Heart right ventricle (tissue), 16 donors: ENCODE measurements around the gene STK24. TPM values are rescaled to one million over a fixed set of nuclear protein-coding genes. Genes with fewer than 3 reads are reported as not detected.

Experiments
- ATAC-seq, 8 donors: fragments of 200-7000 bp; cut with Tn5 transposase; one replicate each; pipeline ENCODE4 v1.9.1; 2020; ENCODE audit warnings: mild to moderate bottlenecking in 8 of 8, moderate library complexity in 8 of 8, moderate number of reproducible peaks in 1 of 8
- DNase-seq, 2 donors: peaks; one replicate each; pipeline ENCODE4 v3.0.0-alpha.2; 2020
- H3K27ac ChIP-seq, 10 donors: fragments of 200-600 bp; sonication (generic) in 2 of 10; one replicate each; pipeline versions ENCODE4 v1.5.0 to v1.8.0; 2020 to 2022; ENCODE audit warnings: mild to moderate bottlenecking in 3 of 10
- H3K27me3 ChIP-seq, 7 donors: fragments of 200-600 bp; one replicate each; pipeline ENCODE4 v1.8.0; 2021 to 2022; ENCODE audit warnings: mild to moderate bottlenecking in 2 of 7
- H3K36me3 ChIP-seq, 9 donors: fragments of 200-600 bp; sonication (generic) in 1 of 9; one replicate each; pipeline versions ENCODE4 v1.5.0 to v1.8.0; 2020 to 2022; ENCODE audit warnings: mild to moderate bottlenecking in 2 of 9
- H3K4me1 ChIP-seq, 9 donors: fragments of 200-600 bp; sonication (generic) in 1 of 9; one replicate each; pipeline versions ENCODE4 v1.5.0 to v1.8.0; 2020 to 2022; ENCODE audit warnings: mild to moderate bottlenecking in 4 of 9
- H3K4me3 ChIP-seq, 10 donors: fragments of 200-600 bp; sonication (generic) in 2 of 10; one replicate each; pipeline versions ENCODE4 v1.5.0 to v1.8.0; 2020 to 2022; ENCODE audit warnings: mild to moderate bottlenecking in 7 of 10, moderate library complexity in 2 of 10
- H3K9me3 ChIP-seq, 11 donors: fragments of 200-600 bp in 10 of 11; sonication (generic) in 2 of 11; one replicate each; pipeline versions ENCODE4 v1.5.0 to v1.8.0; 2013 to 2022; ENCODE audit warnings: mild to moderate bottlenecking in 2 of 11, control low read depth in 1 of 11, moderate library complexity in 1 of 11
- CTCF ChIP-seq, 9 donors: fragments of 200-600 bp; sonication (generic) in 2 of 9; IDR thresholded peaks; one replicate each; pipeline versions ENCODE4 v1.5.0 to v1.8.0; 2021 to 2022; ENCODE audit warnings: antibody characterized with exemption in 9 of 9, mild to moderate bottlenecking in 5 of 9, moderate library complexity in 1 of 9
- WGBS, 2 donors: extraction: QIAGEN DNeasy Blood & Tissue Kit; methylation state at CpG; one replicate each; pipeline ENCODE4 v1.1.7; 2013; ENCODE audit warnings: inconsistent platforms in 1 of 2; 5-methylcytosine and 5-hydroxymethylcytosine counted together
- intact Hi-C, 10 donors: fragments of 100-400 bp; cut with DNase I; formaldehyde crosslinking; loops; one replicate each; pipeline versions ENCODE4 v1.11.1 to v1.14.2; 2022
- polyA plus RNA-seq, 2 donors: library from polyadenylated mRNA; stranded (reverse); fragments of 200-250 nt; gene quantifications; one replicate each; pipeline ENCODE4 v1.2.3, GENCODE V29; 2013
- total RNA-seq, 10 donors: library from RNA; stranded (reverse); fragmentation: NEBNext Ultra II Directional in 3 of 10; extraction: Animal tissue kit (Norgen Biotek cat#: 25700) in 3 of 10; gene quantifications; one replicate each; pipeline versions ENCODE4 v1.2.1 to v1.2.4, GENCODE V29; 2021 to 2023
- donor health status: Arrhythmogenic right ventricular cardiomyopathy.
- donor health status: ischemic (EF 13 %, LVEDD 7.1; RV severe dilation, severe dysfunction).
- donor health status: healthy with polysubstance abuse.
- donor health status: DM: no; HTN: yes; CAD: no.
- donor health status: DM: no; HTN: no; CAD: no.
- donor health status: ischemic (EF 25% LVEDD 6.9; RV normal size, moderate dysfunction).
- donor health status: ischemic (EF 25% LVEDD 5.7; RV mildly dilated, moderate dysfunction).
- donor health status: healthy.
- donor health status: DM: yes; HTN: yes; CAD: no.
- donor health status: Ischemic cardiomyopathy.
- donor health status: ischemic (EF 35%, LVEDD 5.7; RV mildly dilated, moderate dysfunction).
- donor health status: nonischemic (EF 11% LVEDD 7.7; RV severe dilation, severe dysfunction).
- donor health status: DM: yes; HTN: yes; CAD: no.
- donor health status: PGD.
- donor health status: ischemic (EF 29% LVEDD 5.4; RV normal size, mild dysfunction).
- donor health status: nonischemic (EF 23%, LVEDD 6.1; RV moderate dilation, normal function).

Gene STK24
- total and polyA plus RNA-seq, 12 donors, result 20.8 to 72.9 (median 61.5) TPM

- H3K27me3 ChIP-seq, result no peaks in the 10 kb centered on the region
- TF ChIP-seq CTCF (IDR thresholded peaks at IDR 0.05), result no peak
- ATAC-seq (no peak), DNase-seq (no peak)
- 72 to 86% methylated on average over 5 of the region's 5 CpGs for WGBS, 2 donors
- H3K4me1 ChIP-seq, result peaks cover 0 to 6% (median 0%) of the 10 kb centered on the region in 9 donors
- intact Hi-C loops, result no loop called here
- H3K36me3 ChIP-seq, result peaks cover 0 to 70% (median 9%) of the 10 kb centered on the region in 9 donors
- no peaks in the 10 kb centered on the region for H3K9me3 ChIP-seq
- peak overlapping the region in 1 of 10 donors; percentile 74 for H3K27ac ChIP-seq
- no peak overlapping the region for H3K4me3 ChIP-seq
Observed at GRCh38 chr13:98411013-98411412, 165.9 kb downstream of the STK24 start.

- peaks cover 0 to 6% (median 0%) of the 10 kb centered on the region in 9 donors for H3K4me1 ChIP-seq
- intact Hi-C loops, result no loop called here
- 94% methylated on average over 11 of the region's 11 CpGs for WGBS, 2 donors
- no peak for DNase-seq
- H3K4me3 ChIP-seq, result no peak overlapping the region
- no peak for ATAC-seq
- H3K27ac ChIP-seq, result no peak overlapping the region
- H3K9me3 ChIP-seq, result no peaks in the 10 kb centered on the region
- TF ChIP-seq CTCF (IDR thresholded peaks at IDR 0.05), result no peak
- no peaks in the 10 kb centered on the region for H3K27me3 ChIP-seq
- peaks cover 0 to 67% (median 7%) of the 10 kb centered on the region in 9 donors for H3K36me3 ChIP-seq
Observed at GRCh38 chr13:98410612-98411011, 166.3 kb downstream of the STK24 start.

GRCh38 chr13:98409281-98409680, 167.6 kb downstream of the STK24 start:
- Histone ChIP-seq H3K27me3 (no peaks in the 10 kb centered on the region), H3K27ac (no peak overlapping the region), H3K4me1 (peaks cover 0 to 6% (median 0%) of the 10 kb centered on the region in 9 donors), H3K4me3 (no peak overlapping the region), H3K9me3 (no peaks in the 10 kb centered on the region), H3K36me3 (peaks cover 0 to 56% (median 3%) of the 10 kb centered on the region in 9 donors)
- DNase-seq, result no peak
- no peak for ATAC-seq
- intact Hi-C loops, result loop anchor here in 2 of 10 donors (10.0 kb wide), 2 partner anchors 374 to 554 kb away; no protein-coding TSS in a partner anchor
- TF ChIP-seq CTCF (IDR thresholded peaks at IDR 0.05), result no peak
- WGBS, 2 donors, result 95% methylated on average over 13 of the region's 13 CpGs

GRCh38 chr13:98407575-98407974, 169.3 kb downstream of the STK24 start:
- H3K9me3 ChIP-seq, result no peaks in the 10 kb centered on the region
- no peak overlapping the region for H3K4me3 ChIP-seq
- no peak for TF ChIP-seq CTCF (IDR thresholded peaks at IDR 0.05)
- peaks cover 0 to 6% (median 0%) of the 10 kb centered on the region in 9 donors for H3K4me1 ChIP-seq
- ATAC-seq (no peak), DNase-seq (no peak)
- 96% methylated on average over 4 of the region's 4 CpGs for WGBS, 2 donors
- peaks cover 0 to 50% (median 0%) of the 10 kb centered on the region in 9 donors for H3K36me3 ChIP-seq
- intact Hi-C loops, result loop anchor here in 2 of 10 donors (10.0 kb wide), 2 partner anchors 373 to 553 kb away; no protein-coding TSS in a partner anchor
- H3K27ac ChIP-seq, result no peak overlapping the region
- no peaks in the 10 kb centered on the region for H3K27me3 ChIP-seq
